GM21381 (cell line): ENCODE measurements around the gene KBTBD6.
"Not testable (repeated sequence)": the region's sequence is repeated elsewhere in the genome, so short reads cannot be mapped to it uniquely, and the experiment has no call there.

Experiments used
- ATAC-seq: cut with Tn5 transposase; IDR thresholded peaks from one replicate; pipeline ENCODE4 v1.9.1; 2021; ENCODE audit warnings: mild to moderate bottlenecking, moderate library complexity; ENCODE audit not compliant: unreplicated experiment

Gene KBTBD6, protein sequence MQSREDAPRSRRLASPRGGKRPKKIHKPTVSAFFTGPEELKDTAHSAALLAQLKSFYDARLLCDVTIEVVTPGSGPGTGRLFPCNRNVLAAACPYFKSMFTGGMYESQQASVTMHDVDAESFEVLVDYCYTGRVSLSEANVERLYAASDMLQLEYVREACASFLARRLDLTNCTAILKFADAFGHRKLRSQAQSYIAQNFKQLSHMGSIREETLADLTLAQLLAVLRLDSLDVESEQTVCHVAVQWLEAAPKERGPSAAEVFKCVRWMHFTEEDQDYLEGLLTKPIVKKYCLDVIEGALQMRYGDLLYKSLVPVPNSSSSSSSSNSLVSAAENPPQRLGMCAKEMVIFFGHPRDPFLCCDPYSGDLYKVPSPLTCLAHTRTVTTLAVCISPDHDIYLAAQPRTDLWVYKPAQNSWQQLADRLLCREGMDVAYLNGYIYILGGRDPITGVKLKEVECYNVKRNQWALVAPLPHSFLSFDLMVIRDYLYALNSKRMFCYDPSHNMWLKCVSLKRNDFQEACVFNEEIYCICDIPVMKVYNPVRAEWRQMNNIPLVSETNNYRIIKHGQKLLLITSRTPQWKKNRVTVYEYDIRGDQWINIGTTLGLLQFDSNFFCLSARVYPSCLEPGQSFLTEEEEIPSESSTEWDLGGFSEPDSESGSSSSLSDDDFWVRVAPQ

DNA sequence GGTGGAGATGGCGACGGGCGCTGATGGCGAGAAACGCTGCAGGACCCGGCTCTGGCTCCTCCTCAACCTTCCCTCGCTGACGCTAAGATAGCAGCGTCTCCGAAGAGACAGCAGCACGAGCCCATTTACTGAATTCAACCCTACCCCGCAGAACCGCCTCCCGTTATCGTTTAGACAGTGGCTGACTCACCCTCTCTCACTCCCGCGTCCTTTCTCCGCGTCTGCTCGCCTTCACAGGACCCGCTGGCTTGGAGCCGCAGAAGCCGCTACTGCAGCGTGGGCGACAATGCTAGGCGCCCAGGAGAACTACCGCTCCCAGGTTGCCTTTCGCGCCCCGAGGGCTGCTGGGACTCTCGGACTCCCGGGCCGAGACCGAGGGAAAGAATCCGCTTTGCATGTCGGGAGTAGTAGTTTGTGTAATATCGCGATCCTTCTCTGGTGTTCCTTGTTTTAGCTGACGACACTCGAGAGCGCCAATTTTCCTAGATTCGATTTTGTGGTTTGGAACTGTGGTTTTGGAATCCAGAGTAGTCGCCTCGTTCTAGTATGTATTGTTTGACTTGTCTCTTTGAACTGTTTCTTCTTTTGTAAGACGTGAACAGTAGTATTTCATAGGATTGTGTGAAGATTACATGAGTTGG, at the start of gene KBTBD6:
Gene KBTBD6 (minus strand): TSS at position 291 of the 641 bp plus-strand sequence. CDS start 291 bp downstream, outside the sequence.
- ATAC-seq: peak; percentile 96

GRCh38 chr13:41182231-41182630, 49.6 kb upstream of the KBTBD6 start:
- no peak for ATAC-seq

DNA sequence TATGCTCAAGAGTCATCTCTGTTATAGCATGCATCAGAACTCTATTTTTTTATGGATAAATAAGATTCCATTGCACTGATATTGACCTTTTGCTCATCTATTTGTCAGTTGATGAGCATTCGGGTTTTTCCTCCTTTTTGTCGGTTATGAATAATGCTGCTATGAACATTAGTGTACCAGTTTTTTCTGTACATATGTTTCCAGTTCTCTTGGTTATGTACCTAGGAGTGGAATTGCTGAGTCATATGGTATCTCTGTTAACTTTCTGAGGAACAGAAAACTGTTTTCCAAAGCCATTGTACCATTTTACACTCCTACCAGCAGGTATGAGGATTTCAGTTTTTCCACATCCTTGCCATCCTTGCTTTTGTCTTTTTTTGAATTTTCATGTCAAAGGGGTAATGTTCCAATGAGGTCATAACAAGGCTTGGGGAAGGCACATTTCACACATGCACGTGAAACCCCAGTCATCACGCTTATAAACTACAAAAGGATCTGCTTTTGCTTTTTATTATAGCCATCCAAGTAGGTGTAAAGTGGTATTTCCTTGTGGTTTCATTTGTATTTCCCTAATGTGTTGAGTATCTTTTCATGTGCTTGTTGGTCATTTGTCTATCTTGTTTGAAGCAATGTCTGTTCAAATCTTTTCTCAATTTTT, 47.1 kb upstream of the KBTBD6 start:
- ATAC-seq: no peak

GRCh38 chr13:41178040-41178439, 45.4 kb upstream of the KBTBD6 start:
- ATAC-seq: no peak

GRCh38 chr13:41177616-41178015, 45.0 kb upstream of the KBTBD6 start:
- ATAC-seq: no peak

DNA sequence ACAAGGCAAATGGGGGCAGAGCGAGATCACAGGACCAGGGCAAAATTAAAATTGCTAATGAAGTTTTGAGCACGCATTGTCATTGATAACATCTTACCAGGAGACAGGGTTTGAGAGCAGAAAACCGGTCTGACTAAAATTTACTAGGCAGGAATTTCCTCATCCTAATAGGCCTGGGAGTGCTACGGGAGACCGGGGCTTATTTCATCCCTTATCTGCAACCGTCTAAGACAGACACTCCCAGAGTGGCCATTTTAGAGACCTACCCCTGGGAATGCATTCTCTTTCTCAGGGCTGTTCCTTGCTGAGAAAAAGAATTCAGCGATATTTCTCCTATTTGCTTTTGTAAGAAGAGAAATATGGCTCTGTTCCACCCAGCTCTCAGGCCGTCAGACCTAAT, 43.0 kb upstream of the KBTBD6 start:
- ATAC-seq: not testable (repeated sequence)

GRCh38 chr13:41162151-41162550, 29.5 kb upstream of the KBTBD6 start:
- no peak for ATAC-seq

DNA sequence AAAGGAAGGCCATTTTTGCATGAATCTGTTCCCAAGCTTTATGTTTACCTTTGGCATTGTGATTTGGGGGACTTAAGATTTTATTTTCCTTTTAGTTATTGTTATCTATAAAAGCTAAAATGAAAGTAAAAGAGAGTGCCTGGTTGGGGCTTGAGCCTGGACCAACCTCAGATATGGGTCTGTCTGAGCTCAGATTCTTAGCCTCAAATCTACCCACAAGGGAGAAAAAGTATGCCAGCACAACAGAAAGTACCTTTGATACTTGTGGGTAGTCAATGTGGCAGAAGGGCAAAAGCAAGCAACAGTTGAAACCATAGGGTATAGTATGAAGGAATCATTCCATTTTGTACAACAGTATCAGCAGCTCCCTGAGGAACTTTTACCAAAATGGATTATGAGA, 26.6 kb upstream of the KBTBD6 start:
- ATAC-seq: no peak

DNA sequence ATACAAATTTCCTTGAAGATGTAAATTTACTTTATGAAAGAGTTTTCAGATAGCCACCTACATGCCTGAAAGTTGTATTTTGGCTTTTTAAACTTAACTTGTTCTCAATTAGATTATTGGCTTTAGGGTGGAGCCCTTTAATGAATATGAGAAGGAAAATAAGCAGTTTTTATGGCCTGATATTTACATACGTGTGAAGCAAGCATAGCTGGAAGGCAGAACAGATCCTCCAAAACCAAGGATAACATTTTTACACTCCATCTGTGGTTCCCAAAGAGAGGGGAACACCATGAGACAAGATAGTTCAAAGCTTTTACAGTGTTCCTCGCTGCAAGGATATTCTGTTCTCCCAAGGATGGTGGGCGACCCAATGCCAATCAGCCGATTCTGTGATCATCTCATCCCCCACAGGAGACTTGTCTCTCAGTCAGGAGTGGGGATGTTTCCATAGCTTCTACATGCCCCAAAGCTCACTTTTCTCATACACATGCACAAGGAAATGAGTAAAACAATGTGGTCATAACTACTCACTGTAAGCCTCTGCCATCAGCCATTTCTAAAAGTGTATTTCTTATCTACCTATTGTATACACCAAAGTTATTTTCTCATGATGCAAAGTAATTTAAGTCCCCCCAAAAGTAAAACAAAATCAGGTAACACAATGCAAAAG, 24.6 kb upstream of the KBTBD6 start:
- ATAC-seq: no peak

DNA sequence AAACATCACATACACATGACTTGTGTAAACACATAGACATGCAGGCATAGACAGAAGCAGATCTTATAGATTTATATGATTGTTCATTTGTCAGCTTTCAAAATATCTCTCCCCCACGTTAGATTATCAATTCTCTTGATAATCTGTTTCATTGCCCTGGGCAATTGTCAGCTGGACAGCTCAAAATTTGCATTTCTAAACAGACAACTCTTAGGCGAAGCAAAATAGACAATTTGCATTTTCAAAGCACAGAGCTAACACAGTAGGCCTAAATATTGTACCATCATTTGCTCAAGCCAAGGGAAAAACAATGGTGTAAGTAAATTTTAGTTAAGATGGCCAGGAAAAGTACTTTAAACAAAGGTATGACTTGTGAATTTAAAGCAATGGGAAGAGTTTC, 24.0 kb upstream of the KBTBD6 start:
- ATAC-seq: no peak

GRCh38 chr13:41154042-41154441, 21.4 kb upstream of the KBTBD6 start:
- no peak for ATAC-seq

DNA sequence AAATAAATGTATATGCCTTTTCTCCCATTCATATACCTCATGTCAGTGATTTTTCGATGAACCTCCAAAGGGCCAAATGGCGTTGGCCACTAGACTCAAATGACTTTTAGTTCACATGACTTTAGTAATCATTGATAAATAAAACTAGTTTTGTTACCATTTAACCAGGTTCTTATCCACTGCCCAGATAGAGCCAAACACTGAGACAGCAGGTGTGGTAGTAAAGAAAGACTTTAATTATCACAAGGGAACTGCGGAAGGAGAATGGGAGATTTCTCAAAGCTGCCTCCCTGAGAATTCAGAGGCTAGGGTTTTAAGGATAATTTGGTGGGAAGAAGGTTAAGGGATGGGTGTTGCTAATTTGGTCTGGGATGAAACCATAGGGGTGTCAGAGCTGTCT, 19.4 kb upstream of the KBTBD6 start:
- ATAC-seq: no peak

DNA sequence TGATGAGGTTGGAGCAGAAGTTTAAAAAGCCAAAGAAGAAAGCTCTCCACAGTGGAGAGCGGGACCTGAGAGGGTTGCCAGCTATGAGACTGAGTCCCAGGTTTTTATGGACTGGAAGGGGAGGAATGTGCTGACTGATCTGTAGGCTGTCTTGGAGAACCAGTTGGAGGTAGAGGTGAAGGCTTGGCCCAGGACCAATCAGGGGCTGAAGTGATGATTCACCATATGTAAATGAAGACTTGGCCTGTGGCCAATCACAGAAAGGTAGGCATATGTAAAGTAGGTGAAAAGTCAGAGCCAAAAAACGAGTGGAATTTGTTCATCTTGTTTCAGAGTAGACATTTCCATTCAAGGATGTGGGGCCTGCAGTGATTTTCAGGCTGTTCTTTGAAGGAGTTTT, 17.5 kb upstream of the KBTBD6 start:
- no peak for ATAC-seq

GRCh38 chr13:41148419-41149283, 16.0 kb upstream of the KBTBD6 start:
- no peak for ATAC-seq

DNA sequence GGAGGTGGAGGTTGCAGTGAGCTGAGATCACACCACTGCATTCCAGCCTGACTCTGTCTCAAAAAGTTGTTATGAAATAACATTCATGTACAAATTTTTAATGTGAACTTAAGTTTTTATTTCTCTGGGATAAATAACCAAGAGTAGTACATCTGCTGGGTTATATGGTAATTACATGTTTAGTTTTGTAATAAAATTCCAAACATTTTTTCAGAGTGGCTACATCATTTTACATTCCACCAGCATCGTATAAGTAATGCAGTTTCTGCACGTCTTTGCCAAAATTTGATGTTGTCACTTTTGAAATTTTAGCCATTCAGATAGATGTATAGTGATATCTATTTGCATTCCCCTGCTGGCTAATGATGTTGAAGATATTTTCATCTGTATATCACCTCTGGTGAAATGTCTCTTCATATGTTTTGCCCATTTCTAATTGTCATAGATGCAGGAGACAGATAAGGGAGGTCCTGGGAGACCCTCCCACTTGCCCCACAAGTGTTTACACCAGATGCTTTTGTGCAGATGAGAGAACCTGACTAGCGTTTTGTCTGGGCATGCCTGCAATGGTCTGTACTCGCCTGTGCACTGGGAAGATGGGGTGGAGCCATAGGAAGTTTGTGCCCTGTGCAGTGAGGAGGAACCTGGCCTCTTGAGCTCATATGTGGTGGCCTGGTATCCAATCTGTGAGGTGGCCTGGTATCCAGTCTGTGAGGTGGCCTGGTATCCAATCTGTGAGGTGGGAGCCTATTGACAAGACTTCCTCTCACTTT, 12.7 kb upstream of the KBTBD6 start:
- no peak for ATAC-seq

DNA sequence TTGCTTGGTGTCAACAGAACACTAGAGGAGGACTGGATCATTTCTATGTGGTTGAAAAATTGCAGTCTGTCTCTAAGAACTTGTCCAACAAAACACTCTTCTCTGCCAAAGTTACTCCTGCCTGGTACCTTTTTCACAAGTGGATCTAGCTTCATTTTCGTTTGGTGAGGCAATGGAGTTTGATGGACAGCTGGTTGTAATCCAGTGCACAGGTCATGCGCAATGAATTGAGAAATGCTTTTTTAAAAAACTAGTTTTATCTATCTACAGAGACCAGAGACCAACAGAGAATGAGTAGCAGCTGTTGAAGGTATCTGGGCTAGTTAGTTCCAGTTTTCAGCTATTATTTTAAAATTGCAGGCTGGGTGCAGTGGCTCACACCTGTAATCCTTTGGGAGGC, 12.0 kb upstream of the KBTBD6 start:
- ATAC-seq: no peak

- no peak for ATAC-seq
Measured at GRCh38 chr13:41139296-41139966, 6.8 kb upstream of the KBTBD6 start.

DNA sequence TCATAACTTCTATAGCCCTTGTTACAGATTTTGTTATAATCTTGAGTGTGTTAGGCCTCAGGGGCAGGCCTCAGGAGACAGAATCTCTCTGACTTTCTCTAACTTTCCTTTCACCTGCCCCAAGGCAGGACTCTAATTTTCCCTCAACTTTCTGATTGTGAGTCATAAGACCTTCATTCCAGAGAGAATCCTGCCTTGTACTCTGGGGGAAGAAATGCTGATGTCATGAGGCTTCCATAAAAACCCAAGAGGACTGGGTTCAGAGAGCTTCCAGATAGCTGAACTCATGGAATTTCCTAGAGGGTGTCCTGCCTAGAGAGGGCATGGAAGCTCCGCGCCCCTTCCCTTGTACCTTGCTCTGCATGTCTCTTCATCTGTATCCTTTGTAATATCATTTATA, 5.3 kb upstream of the KBTBD6 start:
- ATAC-seq: no peak

DNA sequence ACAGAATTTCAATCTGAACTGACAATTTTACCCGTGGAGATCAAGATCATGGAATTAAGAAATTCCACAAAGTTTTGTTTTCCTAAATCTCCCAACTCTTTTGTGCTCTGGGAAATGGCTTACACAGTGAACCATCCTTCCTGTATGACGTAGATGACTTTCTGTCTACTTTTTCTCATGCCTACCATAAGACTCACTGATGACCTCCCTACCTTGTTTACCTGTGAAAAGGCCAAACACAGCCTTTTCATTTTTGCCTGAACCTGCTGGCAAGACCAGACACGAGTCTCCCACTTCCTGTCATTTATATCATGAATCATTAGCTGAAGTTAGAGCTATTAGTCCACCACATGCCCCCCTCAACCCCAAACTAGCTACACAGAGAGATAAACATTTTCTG, 4.6 kb upstream of the KBTBD6 start:
- no peak for ATAC-seq
